ENCODE data around the gene SORCS1. TPM values are rescaled to one million over a fixed set of nuclear protein-coding genes. Genes with fewer than 3 reads are reported as not detected.
A peak's percentile ranks its signal among the peaks of the same experiment; 100 is the strongest.

The SORCS1 gene
- total RNA-seq, 1 experiment from 2014 or later: 0.11 TPM

DNA sequence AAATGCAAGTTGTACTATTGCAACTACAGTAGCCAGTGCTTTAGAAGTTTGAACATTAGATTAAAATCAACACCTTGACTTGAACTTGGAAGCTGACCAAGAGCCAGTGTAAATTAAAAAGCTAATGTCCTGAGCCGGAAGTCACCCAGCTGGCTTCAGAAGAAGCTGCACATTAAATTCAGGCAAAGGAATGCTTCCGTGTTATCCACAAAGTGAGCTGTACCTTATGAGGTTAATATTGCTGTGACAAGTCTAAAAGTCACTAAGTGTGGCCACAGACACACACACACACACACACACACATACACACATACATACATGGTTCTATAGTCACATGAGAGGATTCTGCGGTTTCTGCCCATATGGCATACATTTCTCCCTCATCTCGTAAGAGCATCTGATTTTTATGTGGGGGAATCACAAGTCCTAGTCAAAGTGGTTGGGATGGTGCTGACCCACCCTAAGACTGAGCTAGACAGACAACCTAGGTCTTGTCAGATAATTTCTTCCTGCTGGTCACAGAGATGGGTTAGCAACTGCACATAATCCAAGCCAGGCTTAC is 612.9 kb downstream of the SORCS1 start:
- Histone ChIP-seq H2AFZ (ENCODE audit: low read length) (no peak overlapping the region; the same call in 1 of the 2 replicates), H3K36me3 (ENCODE audit: low read depth, low read length) (no peaks in the 10 kb centered on the region), H3F3A (ENCODE audit: low read length, unreplicated experiment) (no peaks in the 10 kb centered on the region), H3K79me2 (ENCODE audit: low read length) (no peaks in the 10 kb centered on the region), H3K4me2 (ENCODE audit: low read length) (no peak overlapping the region), H3K27ac (ENCODE audit: low read length) (no peak overlapping the region), H3K9me3 (ENCODE audit: low read length) (no peaks in the 10 kb centered on the region), H3K9ac (ENCODE audit: low read length) (no peak overlapping the region), H3K4me3 (ENCODE audit: low read length) (no peak overlapping the region), H3K27me3 (ENCODE audit: low read length) (no peaks in the 10 kb centered on the region), H3K9me2 (replicated peaks; ENCODE audit: low read length) (no peaks in the 10 kb centered on the region), H3K4me1 (ENCODE audit: insufficient read depth, low read length) (peaks cover 21% of the 10 kb centered on the region), H4K20me1 (ENCODE audit: low read length) (no peaks in the 10 kb centered on the region)
- TF ChIP-seq, protein P1, sequence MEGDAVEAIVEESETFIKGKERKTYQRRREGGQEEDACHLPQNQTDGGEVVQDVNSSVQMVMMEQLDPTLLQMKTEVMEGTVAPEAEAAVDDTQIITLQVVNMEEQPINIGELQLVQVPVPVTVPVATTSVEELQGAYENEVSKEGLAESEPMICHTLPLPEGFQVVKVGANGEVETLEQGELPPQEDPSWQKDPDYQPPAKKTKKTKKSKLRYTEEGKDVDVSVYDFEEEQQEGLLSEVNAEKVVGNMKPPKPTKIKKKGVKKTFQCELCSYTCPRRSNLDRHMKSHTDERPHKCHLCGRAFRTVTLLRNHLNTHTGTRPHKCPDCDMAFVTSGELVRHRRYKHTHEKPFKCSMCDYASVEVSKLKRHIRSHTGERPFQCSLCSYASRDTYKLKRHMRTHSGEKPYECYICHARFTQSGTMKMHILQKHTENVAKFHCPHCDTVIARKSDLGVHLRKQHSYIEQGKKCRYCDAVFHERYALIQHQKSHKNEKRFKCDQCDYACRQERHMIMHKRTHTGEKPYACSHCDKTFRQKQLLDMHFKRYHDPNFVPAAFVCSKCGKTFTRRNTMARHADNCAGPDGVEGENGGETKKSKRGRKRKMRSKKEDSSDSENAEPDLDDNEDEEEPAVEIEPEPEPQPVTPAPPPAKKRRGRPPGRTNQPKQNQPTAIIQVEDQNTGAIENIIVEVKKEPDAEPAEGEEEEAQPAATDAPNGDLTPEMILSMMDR (conservative IDR thresholded peaks at IDR 0.05; ENCODE audit: low read depth, low read length): no peak
- TF ChIP-seq EZH2 (IDR thresholded peaks at IDR 0.05; ENCODE audit: low read length, unreplicated experiment) (no peak), EZH2phosphoT487 (IDR thresholded peaks at IDR 0.05; ENCODE audit: borderline replicate concordance, low read length) (no peak)
- DNase-seq (no peak), ATAC-seq (no peak)
- ChIA-PET POLR2A (ENCODE audit: unreplicated experiment) (no interaction called here), CTCF (no interaction called here)
- BruUV-seq (replicated peaks): no TSS peak
- intact Hi-C loops (cut with micrococcal nuclease): no loop called here

DNA sequence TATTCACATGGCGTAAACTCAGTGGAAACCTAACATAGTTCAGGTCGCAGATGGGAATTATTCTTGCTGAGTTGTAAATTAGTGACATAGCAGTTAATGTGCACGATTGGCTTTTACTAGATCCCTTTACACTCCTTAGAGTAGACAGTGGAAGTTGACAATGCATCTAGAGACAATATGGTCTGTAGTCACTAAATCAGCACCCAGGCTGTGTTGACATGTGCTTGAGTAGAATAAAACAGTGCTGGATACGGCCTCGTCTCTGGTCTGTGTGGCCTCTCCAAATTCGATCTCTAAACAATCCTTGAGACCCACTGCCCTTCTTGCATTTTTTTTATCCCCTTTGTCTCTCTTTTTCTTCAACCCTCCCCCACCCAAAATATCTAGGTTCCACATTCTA is 615.7 kb downstream of the SORCS1 start:
- no peaks in the 10 kb centered on the region for H3K36me3 ChIP-seq (ENCODE audit: low read depth, low read length)
- H3K9me3 ChIP-seq (ENCODE audit: low read length): no peaks in the 10 kb centered on the region
- H3F3A ChIP-seq (ENCODE audit: low read length, unreplicated experiment): no peaks in the 10 kb centered on the region
- ATAC-seq (no peak), DNase-seq (no peak)
- no peak overlapping the region for H3K4me2 ChIP-seq (ENCODE audit: low read length)
- H4K20me1 ChIP-seq (ENCODE audit: low read length): no peaks in the 10 kb centered on the region
- CTCF ChIA-PET: no interaction called here
- POLR2A ChIA-PET (ENCODE audit: unreplicated experiment): no interaction called here
- intact Hi-C loops (cut with micrococcal nuclease): no loop called here
- TF ChIP-seq, protein P1 (conservative IDR thresholded peaks at IDR 0.05; ENCODE audit: low read depth, low read length): no peak
- H3K9me2 ChIP-seq (replicated peaks; ENCODE audit: low read length): no peaks in the 10 kb centered on the region
- H3K27me3 ChIP-seq (ENCODE audit: low read length): no peaks in the 10 kb centered on the region
- H3K9ac ChIP-seq (ENCODE audit: low read length): no peak overlapping the region
- no peaks in the 10 kb centered on the region for H3K79me2 ChIP-seq (ENCODE audit: low read length)
- peaks cover 8% of the 10 kb centered on the region for H3K4me1 ChIP-seq (ENCODE audit: insufficient read depth, low read length)
- H3K27ac ChIP-seq (ENCODE audit: low read length): no peak overlapping the region
- no TSS peak for BruUV-seq (replicated peaks)
- no peak overlapping the region for H3K4me3 ChIP-seq (ENCODE audit: low read length)
- H2AFZ ChIP-seq (ENCODE audit: low read length): no peak overlapping the region

DNA sequence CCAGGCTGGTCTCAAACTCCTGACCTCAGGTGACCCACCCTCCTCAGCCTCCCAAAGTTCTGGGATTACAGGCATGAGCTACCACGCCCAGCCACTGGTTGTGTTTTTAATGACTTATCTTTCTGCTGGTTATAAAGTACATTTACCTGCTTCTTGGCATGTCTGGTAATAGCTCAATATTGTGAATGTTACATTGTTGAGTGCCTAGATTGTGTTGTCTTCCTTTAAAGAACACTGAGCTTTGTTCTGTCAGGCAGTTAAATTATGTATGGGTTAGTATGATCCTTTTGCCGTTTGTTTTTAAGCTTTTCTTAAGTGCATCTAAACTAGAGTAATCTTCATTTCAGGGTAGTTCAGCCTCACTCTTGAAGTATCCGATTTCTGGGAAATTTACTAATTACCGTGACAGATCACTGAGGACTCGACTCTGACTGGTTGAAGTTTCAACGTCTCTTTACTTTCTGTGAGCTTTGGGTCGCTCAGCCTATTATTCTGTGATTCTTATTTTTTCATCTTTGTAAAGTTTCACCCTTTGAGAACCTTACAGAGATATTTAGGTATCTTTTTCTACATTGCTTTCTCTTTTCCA is 617.4 kb downstream of the SORCS1 start:
- H3K4me3 ChIP-seq (ENCODE audit: low read length): no peak overlapping the region
- no peaks in the 10 kb centered on the region for H3F3A ChIP-seq (ENCODE audit: low read length, unreplicated experiment)
- ATAC-seq (no peak), DNase-seq (no peak)
- POLR2A ChIA-PET (ENCODE audit: unreplicated experiment): no interaction called here
- TF ChIP-seq EZH2 (IDR thresholded peaks at IDR 0.05; ENCODE audit: low read length, unreplicated experiment): no peak
- TF ChIP-seq, protein P1 (conservative IDR thresholded peaks at IDR 0.05; ENCODE audit: low read depth, low read length): no peak
- TF ChIP-seq EZH2phosphoT487 (IDR thresholded peaks at IDR 0.05; ENCODE audit: borderline replicate concordance, low read length): no peak
- CTCF ChIA-PET: no interaction called here
- BruUV-seq (replicated peaks): no TSS peak
- no peaks in the 10 kb centered on the region for H3K36me3 ChIP-seq (ENCODE audit: low read depth, low read length)
- H3K4me1 ChIP-seq (ENCODE audit: insufficient read depth, low read length): peaks cover 8% of the 10 kb centered on the region
- H3K27me3 ChIP-seq (ENCODE audit: low read length): no peaks in the 10 kb centered on the region
- H4K20me1 ChIP-seq (ENCODE audit: low read length): no peaks in the 10 kb centered on the region
- H3K9ac ChIP-seq (ENCODE audit: low read length): no peak overlapping the region; the same call in 1 of the 2 replicates
- no peak overlapping the region for H3K4me2 ChIP-seq (ENCODE audit: low read length)
- H3K79me2 ChIP-seq (ENCODE audit: low read length): no peaks in the 10 kb centered on the region
- no peaks in the 10 kb centered on the region for H3K9me3 ChIP-seq (ENCODE audit: low read length)
- H3K9me2 ChIP-seq (replicated peaks; ENCODE audit: low read length): no peaks in the 10 kb centered on the region
- intact Hi-C loops (cut with micrococcal nuclease): no loop called here
- H2AFZ ChIP-seq (ENCODE audit: low read length): peak overlapping the region; percentile 35
- H3K27ac ChIP-seq (ENCODE audit: low read length): peak overlapping the region; percentile 17; the same call in 1 of the 2 replicates
